SH-SY5Y (cell line): ENCODE data around the gene CYREN.

ENCODE experiments used
- GATA2 ChIP-seq: IDR thresholded peaks from 2 replicates; pipeline ENCODE4 v1.6.1; 2011; ENCODE audit warnings: mild to moderate bottlenecking, low read depth, low read length
- GATA3 ChIP-seq: IDR thresholded peaks from 2 replicates; pipeline ENCODE4 v1.6.1; 2011; ENCODE audit warnings: low read depth, mild to moderate bottlenecking, low read length, moderate library complexity

CYREN gene

DNA sequence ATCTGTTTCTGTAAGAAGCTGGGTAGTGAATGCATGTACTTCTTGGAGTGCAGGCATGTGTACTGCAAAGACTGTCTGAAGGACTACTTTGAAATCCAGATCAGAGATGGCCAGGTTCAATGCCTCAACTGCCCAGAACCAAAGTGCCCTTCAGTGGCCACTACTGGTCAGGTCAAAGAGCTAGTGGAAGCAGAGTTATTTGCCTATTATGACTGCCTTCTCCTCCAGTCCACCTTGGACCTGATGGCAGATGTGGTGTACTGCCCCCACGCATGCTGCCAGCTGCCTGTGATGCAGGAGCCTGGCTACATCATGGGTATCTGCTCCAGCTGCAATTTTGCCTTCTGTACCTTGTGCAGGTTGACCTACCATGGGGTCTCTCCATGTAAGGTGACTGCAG is 41.6 kb downstream of the CYREN start:
- TF ChIP-seq GATA3 (no peak), GATA2 (no peak)

DNA sequence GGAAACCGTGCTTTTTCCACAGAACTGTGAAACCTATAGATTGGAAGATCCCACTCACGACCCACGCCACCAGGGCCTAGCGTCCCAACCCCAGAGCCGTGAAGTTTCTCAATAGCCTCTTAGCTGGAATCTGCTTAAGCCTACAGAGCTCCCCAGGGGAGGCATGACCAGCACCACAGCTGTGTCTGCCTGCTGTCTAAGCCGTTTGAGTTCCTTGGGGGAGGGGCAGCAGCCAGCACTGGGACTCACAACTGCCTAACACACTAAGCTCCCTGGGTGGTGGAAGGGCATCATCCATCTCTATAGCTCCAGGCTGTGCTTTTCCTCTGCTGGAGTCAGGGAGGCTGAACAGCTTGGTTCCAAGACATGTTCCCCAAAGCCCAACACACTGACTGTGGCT is 48.6 kb downstream of the CYREN start:
- no peak for TF ChIP-seq GATA2
- no peak for TF ChIP-seq GATA3

DNA sequence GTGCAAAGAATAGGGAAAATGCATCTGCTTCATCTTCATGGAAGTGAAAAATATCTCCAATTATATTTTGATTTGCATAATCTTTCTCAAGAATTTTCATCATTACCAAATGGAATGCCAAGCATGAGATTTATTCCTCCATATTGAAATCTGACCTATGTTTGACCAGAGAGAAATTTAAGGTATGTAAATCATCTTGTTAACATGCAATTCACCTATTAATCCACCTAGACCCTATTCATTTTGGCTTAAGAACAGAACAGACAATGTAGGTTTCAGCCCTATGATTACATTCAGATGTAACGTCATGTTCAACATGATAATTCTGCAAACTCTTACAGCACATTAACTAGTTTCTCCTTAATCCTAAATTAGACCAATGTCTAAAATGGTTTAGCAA is 53.4 kb downstream of the CYREN start:
- TF ChIP-seq GATA2 (no peak), GATA3 (no peak)
